ENCODE results near the gene ARHGAP11A. TPM values are rescaled to one million over a fixed set of nuclear protein-coding genes. Genes with fewer than 3 reads are reported as not detected.

ARHGAP11A gene
- total RNA-seq, 2 donors from 2014 or later, result 19.9 to 55.3 TPM

DNA sequence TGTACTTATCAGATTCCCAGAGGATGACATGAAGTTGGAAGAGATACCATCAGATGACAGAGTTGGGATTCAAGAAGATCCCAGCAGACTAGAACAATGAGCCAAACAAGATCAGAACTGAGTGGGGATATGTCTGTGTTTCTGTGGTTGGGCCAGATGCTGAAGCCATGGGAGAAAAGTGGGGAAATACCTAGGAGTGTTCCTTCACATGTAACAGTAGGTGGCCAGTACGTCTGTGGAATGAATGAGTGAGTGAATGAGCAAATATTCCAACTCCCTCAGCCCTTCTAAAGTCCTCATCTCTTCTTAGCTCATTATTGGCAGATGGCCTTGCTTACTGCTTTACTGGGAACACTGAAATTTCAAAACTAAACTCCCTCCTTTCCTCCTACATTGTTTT is 70.3 kb downstream of the ARHGAP11A start:
- intact Hi-C loops (cut with DNase I), result no loop called here
- H3K9ac ChIP-seq (ENCODE audit: low read depth in 2 of 2, low read length in 2 of 2), result no peak overlapping the region

DNA sequence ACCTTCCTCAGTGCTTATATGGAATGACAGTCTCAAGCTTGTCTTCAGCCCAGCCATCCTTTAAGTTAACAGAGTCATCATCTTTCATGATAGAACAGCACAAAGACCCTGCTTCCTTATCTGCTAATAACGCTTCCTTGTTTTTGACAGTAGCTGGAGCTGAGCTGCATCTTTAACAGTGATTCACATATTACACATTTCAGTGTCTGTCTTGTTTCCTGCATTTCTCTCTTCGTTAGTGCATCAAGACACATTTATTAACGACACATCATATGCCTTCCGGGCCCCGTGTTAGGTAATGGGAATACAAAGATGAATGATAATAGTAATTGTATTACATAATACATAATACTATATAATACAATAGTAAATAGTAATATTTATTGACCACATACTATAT is 72.3 kb downstream of the ARHGAP11A start:
- H3K27me3 ChIP-seq, result no peaks in the 10 kb centered on the region
- no peak overlapping the region for H3K9ac ChIP-seq (ENCODE audit: low read depth in 2 of 2, low read length in 2 of 2)
- H3K27ac ChIP-seq, result no peak overlapping the region
- H3K36me3 ChIP-seq, result no peaks in the 10 kb centered on the region
- no peaks in the 10 kb centered on the region for H3K4me1 ChIP-seq
- no peak for DNase-seq
- intact Hi-C loops (cut with DNase I), result no loop called here
- H3K4me3 ChIP-seq, result no peak overlapping the region
- TF ChIP-seq, protein P1, sequence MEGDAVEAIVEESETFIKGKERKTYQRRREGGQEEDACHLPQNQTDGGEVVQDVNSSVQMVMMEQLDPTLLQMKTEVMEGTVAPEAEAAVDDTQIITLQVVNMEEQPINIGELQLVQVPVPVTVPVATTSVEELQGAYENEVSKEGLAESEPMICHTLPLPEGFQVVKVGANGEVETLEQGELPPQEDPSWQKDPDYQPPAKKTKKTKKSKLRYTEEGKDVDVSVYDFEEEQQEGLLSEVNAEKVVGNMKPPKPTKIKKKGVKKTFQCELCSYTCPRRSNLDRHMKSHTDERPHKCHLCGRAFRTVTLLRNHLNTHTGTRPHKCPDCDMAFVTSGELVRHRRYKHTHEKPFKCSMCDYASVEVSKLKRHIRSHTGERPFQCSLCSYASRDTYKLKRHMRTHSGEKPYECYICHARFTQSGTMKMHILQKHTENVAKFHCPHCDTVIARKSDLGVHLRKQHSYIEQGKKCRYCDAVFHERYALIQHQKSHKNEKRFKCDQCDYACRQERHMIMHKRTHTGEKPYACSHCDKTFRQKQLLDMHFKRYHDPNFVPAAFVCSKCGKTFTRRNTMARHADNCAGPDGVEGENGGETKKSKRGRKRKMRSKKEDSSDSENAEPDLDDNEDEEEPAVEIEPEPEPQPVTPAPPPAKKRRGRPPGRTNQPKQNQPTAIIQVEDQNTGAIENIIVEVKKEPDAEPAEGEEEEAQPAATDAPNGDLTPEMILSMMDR (IDR thresholded peaks at IDR 0.05), result no peak
- H3K9me3 ChIP-seq, result no peaks in the 10 kb centered on the region

More for the DNA sequence above, 70.3 kb downstream of the ARHGAP11A start:
- TF ChIP-seq, protein P1 (IDR thresholded peaks at IDR 0.05), result no peak
- H3K27ac ChIP-seq, result no peak overlapping the region
- no peaks in the 10 kb centered on the region for H3K36me3 ChIP-seq
- no peaks in the 10 kb centered on the region for H3K4me1 ChIP-seq
- H3K9me3 ChIP-seq, result no peaks in the 10 kb centered on the region
- H3K27me3 ChIP-seq, result no peaks in the 10 kb centered on the region
- no peak overlapping the region for H3K4me3 ChIP-seq
- DNase-seq, result no peak

DNA sequence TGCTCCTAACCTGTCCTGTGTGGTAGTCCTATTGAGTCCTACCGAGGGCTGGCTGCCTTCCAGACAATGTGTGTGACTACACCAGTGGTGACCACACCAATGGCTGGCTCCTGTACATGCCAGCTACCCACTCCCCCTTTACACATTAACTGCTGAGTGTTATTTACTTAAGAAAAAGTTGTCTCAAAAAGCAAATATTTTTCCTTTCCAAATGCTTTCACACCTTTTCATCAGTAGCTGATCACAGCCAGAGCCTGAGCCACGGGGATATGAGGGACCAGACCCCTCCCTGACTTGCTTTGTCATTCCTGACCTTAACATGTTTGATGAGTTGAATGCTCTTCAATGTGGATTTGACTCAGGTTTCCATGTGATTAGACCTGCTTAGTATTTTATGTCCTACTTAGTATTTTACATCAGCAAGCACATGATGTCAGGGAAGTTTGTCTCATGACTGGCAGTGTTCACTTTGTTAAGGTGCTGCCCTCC is 72.9 kb downstream of the ARHGAP11A start:
- TF ChIP-seq, protein P1 (IDR thresholded peaks at IDR 0.05), result no peak
- intact Hi-C loops (cut with DNase I), result no loop called here
- H3K9ac ChIP-seq (ENCODE audit: low read depth in 2 of 2, low read length in 2 of 2), result no peak overlapping the region
- H3K9me3 ChIP-seq, result no peaks in the 10 kb centered on the region
- no peaks in the 10 kb centered on the region for H3K27me3 ChIP-seq
- H3K4me3 ChIP-seq, result no peak overlapping the region
- H3K36me3 ChIP-seq, result no peaks in the 10 kb centered on the region
- H3K4me1 ChIP-seq, result no peaks in the 10 kb centered on the region
- DNase-seq, result peak; percentile 23
- H3K27ac ChIP-seq, result no peak overlapping the region

Other genes with a start within 250 kb of the ARHGAP11A start
- gene GOLGA8K, start 212.2 kb upstream of the ARHGAP11A start, total RNA-seq, result under 1 TPM; 0.22 to 0.24 TPM
- gene GOLGA8O, start 159.9 kb upstream of the ARHGAP11A start, total RNA-seq, result under 1 TPM; 0.22 to 0.69 TPM
- gene GOLGA8N, start 22.0 kb upstream of the ARHGAP11A start, total RNA-seq, result 1 to 10 TPM; 1.8 to 4.2 TPM
- gene SCG5, start 26.2 kb downstream of the ARHGAP11A start, total RNA-seq, result 1 to 10 TPM; 4.1 to 9.6 TPM
- 10 to 100 TPM; 18.9 to 39.3 TPM for gene GREM1, start 102.5 kb downstream of the ARHGAP11A start, total RNA-seq

All from colonic mucosa (tissue), 4 donors.